NB4 (cell line): ENCODE measurements around the gene MAGEF1.

Experiments
- MYC ChIP-seq: IDR thresholded peaks from 2 replicates; pipeline ENCODE4 v1.6.1; 2011; ENCODE audit warnings: low read depth, low read length
- POLR2A ChIP-seq: IDR thresholded peaks from 2 replicates; pipeline ENCODE4 v1.6.1; 2011; ENCODE audit warnings: mild to moderate bottlenecking; ENCODE audit not compliant: insufficient read length; ENCODE audit errors: extremely low read depth
- TF ChIP-seq, protein P1 (sequence below): IDR thresholded peaks from one replicate; pipeline ENCODE4 v1.5.1; 2012; ENCODE audit warnings: low read depth, low read length
- TF ChIP-seq, protein P2 (sequence below): IDR thresholded peaks from 2 replicates; pipeline ENCODE4 v1.6.1; 2011; ENCODE audit warnings: low read depth, low read length

DNA sequence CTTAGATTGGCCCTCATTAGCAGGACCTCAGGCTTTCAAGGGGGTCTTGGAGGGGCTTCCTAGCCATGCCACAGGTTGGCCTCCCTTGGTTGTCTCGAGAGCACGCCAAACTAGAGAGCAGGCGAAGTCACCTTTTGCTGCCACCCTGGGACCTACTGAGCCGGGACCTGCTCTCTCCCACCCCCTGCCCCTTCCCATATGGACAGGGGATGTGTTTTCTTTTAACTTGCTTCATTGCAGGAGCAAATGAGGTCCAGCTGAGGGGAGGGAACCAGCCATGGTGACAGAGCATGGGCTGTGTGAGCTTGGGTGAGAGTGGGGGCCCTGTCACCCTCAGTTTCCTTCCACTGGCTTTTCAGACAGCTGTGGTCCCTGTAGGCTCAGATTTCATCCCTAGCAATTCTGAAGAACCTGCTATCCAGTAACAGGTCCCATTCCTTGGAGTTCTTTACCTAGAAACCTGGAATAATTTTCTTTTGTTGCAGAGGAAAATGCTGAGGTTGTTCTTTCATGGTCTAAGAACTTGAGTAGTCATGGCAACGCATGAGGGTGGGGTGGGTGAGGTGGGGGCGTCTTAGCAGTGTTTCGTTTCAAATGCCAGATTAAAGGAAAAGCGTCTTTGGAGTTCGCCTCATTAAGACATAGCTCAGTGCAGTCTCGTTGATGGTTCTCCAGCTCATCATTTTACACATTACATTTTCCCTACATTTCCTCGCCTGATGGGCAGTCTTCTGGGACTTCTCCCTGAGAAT, 20.1 kb upstream of the MAGEF1 start:
- TF ChIP-seq, protein P1, sequence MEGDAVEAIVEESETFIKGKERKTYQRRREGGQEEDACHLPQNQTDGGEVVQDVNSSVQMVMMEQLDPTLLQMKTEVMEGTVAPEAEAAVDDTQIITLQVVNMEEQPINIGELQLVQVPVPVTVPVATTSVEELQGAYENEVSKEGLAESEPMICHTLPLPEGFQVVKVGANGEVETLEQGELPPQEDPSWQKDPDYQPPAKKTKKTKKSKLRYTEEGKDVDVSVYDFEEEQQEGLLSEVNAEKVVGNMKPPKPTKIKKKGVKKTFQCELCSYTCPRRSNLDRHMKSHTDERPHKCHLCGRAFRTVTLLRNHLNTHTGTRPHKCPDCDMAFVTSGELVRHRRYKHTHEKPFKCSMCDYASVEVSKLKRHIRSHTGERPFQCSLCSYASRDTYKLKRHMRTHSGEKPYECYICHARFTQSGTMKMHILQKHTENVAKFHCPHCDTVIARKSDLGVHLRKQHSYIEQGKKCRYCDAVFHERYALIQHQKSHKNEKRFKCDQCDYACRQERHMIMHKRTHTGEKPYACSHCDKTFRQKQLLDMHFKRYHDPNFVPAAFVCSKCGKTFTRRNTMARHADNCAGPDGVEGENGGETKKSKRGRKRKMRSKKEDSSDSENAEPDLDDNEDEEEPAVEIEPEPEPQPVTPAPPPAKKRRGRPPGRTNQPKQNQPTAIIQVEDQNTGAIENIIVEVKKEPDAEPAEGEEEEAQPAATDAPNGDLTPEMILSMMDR: no peak
- no peak for TF ChIP-seq POLR2A
- TF ChIP-seq, protein P2, sequence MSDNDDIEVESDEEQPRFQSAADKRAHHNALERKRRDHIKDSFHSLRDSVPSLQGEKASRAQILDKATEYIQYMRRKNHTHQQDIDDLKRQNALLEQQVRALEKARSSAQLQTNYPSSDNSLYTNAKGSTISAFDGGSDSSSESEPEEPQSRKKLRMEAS: no peak
- TF ChIP-seq MYC: no peak
